ENCODE results near the gene NID1.
"Not testable (repeated sequence)": the region's sequence is repeated elsewhere in the genome, so short reads cannot be mapped to it uniquely, and the experiment has no call there.

NID1 gene

DNA sequence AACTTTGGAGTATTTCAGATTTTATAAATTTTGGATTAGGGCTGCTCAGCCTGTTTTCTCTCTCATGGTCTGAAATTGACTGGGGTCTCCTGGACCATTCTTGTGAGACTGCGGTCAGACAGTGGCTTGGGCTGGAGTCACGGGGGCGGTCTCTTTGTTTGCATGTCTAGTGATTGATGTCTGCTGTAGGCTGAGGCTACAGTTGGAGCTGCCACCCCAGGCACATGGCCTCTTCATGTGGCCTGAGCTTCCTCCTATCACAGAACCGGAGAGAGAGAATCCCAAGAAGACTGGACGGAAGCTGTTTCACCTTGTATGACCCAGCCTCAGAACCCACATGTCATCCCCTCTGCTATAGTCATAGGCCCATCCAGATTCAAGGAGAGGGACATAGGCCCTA, 96.1 kb downstream of the NID1 start:
- DNase-seq (ENCODE audit: low read depth): no peak

DNA sequence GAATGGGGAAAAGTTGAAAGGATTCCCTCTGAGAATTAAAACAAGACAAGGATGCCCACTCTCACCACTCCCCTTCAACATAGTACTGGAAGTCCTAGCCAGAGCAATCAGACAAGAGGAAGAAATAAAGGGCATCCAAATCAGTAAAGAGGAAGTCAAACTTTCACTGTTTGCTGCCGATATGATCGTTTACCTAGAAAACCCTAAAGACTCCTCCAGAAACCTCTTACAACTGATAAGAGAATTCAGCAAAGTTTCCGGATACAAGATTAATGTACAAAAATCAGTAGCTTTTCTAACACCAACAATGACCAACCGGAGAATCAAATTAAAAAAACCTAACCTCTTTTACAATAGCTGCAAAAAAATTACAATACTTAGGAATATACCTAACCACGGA, 98.8 kb downstream of the NID1 start:
- DNase-seq (ENCODE audit: low read depth): not testable (repeated sequence)

DNA sequence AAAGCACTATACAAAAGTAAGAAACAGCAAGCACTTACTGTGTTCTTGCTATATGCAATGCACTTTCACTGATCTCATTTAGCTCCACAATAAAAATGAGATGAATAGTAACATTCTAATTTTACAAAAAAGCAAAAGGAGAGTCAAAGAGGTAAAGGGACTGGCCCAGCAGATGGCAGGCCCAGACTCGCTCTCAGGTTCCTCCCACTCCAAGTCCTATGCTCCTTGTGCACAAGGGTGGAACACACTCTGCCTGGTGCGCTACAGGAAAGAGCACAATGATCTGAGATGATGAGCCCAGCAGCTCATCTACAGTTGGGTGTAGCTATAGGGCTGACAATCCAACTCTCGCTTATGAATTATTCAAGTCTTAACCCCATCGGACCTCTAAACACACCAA, 104.1 kb downstream of the NID1 start:
- no peak for DNase-seq (ENCODE audit: low read depth)

DNA sequence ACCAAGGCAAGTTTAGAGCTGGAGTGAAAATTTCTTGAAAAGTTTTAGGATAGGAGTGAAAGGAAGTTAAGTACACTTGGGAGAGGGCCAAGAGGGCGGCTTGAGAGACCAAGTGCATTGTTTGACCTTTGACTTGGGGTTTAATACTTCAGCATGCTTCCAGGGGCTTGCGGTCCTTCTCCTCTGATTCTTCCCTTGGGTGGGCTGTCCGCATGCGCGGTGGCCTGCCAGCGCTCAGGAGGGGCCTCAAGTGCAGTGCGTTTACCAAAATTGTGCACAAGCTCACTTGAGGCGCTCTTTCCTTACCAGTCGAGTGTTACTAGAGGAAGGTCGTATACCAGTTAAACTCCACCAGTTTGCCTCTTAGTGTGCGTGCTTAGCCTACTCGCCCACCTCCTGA, 106.9 kb downstream of the NID1 start:
- no peak for DNase-seq (ENCODE audit: low read depth)

DNA sequence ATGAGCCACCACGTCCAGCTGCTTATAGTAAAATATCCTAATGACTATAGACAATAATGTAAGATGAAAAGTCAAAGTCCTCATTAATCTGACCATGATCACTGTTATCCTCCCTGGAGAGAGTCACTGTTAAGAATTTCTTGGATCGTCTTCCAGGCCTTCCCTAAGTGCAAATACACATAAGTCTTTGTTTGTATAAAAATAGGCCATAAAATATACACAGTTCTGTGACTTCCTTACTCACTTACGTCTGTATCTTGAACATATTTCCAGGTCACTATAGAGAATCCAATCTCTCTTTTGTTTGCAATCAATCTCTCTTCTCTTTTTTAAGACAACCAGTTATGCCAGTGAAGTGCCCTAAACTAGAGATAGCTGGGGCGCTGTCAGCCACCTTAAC, 109.1 kb downstream of the NID1 start:
- no peak for DNase-seq (ENCODE audit: low read depth)

DNA sequence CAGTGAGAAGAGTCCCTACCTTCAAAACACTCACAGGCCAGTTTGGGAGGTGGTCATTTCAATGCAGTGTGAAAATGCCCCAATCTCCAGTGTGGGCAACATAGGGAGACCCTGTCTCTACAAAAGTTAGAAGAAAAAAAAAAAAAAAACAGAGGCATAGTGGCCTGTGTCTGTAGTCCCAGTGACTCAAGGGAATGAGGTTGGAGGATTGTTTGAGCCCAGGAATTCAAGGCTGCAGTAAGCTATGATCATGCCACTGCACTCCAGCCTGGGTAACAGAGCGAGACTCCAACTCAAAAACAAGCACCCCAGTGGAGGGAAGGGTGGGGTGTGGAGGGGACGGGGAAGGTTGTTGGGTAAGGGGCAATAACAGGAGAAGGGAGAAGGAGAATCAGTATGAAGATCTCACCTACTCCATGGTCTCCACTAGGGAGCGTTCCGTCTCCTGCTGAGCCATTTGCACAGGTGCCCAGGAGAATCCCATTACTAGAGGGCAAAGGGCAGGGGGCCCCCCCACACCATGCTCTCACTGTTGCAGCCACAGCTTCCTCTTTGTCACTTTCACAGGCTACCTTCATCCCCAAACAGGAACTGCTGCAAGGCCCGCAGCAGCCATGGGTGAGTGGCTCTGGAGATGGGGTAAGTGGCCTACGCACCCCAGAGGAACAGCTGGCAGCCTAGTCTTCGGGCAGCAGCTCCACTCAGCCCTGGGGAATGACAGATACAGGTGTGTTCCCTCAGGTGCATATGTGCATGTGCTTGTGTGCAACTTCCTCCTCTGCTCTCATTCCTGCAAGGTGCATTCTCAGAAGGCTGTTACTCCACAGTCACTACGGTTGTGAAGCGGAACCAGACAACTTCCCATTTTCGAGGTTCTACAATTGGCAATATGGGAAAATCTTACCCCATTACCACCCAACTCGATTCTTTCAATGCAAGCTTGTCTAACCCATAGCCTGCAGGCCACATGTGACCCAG, 110.3 kb downstream of the NID1 start:
- DNase-seq (ENCODE audit: low read depth): no peak

DNA sequence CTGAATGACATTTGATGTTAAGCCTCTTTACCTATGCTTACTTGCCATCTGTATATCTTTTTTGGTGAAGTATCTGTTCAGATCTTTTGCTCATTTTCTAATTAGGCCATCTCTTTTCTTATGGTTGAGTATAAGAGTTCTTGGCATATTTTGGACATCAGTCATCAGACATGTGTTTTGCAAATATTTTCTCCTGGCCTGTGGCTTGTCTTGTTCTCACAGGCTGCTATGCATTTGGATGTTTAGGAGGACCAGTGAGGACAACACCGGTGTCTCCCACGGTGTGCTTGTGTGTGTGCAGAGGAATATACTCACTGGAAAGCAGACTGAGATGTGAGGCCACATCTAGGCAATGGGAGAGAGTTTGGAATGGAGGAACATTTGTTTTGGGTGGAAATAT, 111.1 kb downstream of the NID1 start:
- no peak for DNase-seq (ENCODE audit: low read depth)

DNA sequence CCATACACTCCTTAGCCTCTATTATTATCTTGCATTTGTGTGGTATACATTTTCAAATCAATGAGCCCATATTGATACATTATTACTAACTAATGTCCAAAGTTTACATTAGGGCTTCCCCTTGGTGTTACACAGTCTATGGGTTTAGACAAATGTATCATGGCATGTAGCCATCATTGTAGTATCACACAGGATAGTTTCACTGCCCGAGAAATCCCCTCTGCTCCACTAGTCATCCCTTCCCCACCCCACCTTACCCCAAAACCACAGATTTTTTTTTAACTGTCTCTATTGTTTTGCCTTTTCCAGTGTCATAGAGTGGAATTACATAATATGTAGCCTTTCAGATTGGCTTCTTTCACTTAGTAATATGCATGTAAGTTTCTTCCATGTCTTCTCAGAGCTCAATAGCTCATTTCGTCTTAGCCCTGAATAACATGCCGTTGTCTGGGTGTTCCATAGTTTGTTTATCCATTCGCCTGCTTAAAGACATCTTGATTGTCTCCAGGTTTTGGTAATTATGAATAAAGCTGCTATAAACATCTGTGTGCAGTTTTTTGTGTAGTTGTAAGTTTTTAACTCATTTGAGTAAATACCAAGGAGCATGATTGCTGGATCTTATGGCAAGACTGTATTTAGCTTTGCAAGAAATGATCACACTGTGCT, 111.8 kb downstream of the NID1 start:
- DNase-seq (ENCODE audit: low read depth): no peak

DNA sequence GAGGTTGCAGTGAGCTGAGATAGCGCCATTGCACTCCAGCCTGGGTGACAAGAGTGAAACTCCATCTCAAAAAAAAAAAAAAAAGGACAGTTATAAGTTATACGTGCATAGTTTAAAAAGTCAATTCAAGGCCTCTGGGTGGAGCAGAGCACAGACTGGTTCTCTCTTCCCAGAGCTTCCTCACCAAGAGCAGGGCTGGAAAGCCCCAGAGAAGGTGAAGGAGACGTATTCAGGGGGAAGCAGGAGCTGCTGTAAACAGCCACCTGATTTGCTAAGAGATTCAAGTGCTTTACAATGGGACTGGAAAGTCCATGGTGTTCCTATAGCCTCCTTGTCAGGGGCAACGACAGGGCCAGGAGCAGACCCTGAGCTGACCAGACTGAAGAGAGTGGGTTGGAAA, 113.2 kb downstream of the NID1 start:
- DNase-seq (ENCODE audit: low read depth): no peak

DNA sequence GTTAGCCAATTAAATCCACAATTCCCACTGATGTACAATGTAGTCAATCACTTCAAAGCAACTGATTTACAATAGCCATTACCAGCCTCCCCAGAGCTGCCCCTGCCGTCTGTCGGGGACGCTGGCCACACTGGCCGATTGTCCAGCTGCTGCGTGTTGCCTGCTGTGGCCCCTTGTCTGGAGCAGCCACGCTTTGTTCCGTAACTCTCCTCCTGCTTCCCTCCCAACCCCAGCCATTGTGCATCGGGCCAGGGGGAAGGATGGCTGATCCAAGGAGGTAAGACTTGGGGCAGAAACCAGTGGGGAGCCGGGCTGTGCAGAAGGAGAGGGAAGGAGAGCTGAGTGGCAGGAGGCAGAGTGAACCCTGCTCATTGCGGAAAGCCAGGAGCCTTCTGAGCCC, 114.6 kb downstream of the NID1 start:
- no peak for DNase-seq (ENCODE audit: low read depth)

DNA sequence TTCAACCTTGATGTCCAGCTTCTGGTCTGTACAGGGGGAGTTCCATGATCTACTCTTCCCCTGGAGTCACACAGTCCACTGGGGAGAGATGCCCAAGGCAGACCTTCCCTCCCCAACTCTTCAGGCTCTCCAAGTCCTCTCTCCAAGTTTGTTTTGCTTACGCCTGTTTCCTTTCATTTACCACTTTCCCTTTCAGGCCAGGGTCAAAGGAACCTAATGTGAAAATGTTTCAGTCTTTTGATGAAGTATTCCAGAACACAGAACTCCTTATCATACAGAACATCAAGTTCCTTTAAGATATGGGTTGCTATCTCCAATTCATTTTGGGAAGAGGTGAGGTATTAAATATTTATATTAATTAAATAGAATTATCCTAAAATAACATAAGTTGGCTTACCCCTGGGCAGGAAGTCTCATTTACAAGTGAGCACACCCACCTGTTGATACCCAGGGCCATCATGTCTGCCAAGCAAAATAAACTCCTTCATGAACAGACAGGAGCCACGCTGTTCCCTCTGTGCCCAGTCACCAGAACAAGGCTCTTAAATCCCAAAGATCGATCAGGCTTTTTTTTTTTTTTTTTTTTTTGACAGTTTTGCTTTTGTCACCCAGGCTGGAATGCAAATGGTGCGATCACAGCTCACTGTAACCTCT, 116.0 kb downstream of the NID1 start:
- DNase-seq (ENCODE audit: low read depth): no peak

DNA sequence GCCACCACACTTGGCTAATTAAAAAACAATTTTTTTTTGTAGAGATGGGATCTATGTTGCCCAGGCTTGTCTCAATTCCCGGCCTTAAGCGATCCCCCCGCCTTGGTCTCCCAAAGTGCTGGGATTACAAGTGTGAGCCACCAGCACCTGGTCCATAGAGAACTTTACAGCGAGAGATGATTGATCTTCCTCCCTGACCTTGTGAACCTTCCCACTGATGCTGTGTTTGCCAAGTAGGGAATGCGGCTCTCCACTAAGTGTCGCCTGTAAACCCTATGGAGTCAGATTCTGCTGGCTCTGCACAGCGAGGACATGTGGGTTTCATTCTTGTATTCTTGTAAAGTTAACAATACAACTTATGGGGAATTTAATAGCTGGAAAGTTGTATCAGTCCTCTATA, 116.9 kb downstream of the NID1 start:
- no peak for DNase-seq (ENCODE audit: low read depth)

DNA sequence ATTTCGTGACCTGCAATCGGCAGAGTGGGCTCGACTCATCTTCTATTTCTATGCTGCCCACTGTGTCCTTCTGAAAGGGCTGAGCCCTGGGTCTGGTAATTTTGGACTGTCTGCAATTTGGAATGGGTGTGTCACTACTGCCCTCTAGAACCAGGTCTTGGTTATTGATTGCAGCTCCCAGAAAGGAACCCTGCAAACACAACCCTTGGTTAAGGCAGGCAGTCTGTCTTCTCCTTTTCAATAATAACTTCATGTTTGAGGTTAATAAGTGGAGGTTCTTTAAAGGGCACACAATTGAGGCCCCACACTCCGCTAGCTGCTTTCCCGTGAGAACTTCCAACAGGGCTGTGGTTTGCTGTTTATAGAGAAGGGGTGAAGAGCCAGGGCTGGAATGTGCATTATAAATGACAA, 118.3 kb downstream of the NID1 start:
- no peak for DNase-seq (ENCODE audit: low read depth)

DNA sequence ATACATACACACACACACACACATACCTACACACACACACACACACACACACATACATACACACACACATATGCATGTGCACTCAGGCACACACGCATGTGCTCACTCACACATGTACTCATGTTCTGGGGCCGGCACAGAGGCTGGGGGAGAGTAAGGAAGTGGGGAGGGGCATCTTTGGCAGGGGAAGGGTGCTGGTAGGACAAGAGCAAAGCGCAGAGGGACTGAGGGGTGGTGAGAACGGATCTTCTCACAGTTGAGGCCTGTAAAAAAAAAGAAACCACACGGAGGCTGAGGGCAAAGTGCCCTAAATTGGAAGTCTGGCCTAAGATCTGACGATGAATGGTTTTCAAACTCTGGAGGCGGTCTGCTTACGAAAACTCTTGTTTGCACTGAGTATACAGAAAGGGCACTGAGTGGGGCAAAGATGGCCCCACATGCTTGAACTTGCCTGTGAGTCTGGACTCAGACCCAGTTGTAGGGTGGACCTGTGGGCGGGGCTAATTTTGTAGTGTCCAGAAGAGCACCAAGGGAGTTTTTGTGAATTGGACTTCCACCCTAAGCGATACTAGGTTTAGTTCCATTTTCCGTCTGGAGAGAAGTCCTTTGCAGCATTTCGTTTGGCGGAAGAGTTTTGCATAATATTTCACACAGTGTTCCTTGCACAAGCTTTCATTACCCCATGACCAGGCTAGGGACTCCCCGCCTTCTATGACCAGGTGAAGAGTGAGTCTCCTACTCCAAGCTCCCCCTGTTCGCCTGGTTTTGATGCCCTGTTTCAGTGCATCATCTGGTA, 118.9 kb downstream of the NID1 start:
- no peak for DNase-seq (ENCODE audit: low read depth)

DNA sequence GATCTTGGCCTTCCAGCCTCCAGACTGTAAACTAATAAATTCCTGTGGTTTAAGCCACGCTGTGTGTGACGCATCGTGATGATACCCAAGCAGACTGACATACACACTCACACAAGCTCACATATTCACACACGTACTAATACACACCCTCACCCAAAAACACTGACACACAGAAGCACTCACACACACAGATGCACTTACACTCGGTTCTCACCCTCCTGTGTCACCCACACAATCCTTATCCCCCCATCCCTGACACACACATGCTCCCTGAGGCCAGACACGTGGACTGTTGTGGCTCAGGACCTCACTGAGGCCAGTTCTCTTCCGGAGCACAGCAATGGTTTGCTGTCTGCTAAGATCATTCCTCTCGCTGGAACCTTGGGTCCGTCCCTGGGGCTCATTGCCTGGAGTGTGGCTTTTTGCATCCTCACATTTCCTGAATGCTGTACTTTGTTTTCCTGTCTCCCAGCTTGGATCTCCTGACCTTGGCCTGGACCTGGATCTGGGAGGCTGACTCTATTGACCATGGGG, 121.2 kb downstream of the NID1 start:
- DNase-seq (ENCODE audit: low read depth): no peak

DNA sequence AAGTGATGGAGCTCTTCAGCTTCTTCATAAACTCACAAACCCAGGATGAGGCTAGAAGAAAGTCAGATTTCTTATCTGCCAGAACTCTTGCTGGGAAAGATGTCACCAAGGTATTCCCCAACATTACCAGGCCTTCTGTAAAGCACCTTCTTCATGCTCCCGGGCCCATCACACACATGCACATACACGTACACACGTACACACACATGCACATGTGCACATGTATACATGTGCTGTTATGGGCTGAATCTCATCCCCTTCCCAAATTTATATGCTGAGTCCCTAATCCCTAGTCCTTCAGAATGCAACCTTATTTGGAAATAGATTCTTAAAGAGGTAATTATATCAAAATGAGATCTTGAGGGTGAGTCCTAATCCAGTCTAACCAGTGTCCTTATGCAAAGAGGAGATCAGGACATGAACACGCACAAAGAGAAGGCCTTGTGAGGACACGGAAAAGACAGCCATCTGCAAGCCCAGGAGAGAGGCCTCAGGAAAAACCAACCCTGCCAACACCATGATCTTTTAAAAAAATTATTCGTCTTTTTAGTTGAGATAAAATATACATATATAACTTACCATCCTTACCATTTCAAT, 121.8 kb downstream of the NID1 start:
- no peak for DNase-seq (ENCODE audit: low read depth)

DNA sequence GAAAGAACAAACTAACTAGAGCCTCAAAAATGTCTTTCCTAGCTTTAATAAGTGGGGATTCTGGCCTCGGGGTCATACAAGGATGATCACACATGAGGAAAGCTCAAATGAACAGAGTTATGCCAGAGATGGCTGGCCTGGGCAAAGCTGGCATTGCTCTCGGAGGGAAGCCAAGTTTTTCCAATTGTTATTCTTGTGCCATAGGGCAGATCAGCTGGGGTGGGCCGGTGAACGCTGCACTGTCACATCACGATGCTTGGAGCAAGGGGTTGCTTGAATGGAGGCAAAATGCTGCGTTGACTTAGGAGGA, 122.3 kb downstream of the NID1 start:
- DNase-seq (ENCODE audit: low read depth): no peak

DNA sequence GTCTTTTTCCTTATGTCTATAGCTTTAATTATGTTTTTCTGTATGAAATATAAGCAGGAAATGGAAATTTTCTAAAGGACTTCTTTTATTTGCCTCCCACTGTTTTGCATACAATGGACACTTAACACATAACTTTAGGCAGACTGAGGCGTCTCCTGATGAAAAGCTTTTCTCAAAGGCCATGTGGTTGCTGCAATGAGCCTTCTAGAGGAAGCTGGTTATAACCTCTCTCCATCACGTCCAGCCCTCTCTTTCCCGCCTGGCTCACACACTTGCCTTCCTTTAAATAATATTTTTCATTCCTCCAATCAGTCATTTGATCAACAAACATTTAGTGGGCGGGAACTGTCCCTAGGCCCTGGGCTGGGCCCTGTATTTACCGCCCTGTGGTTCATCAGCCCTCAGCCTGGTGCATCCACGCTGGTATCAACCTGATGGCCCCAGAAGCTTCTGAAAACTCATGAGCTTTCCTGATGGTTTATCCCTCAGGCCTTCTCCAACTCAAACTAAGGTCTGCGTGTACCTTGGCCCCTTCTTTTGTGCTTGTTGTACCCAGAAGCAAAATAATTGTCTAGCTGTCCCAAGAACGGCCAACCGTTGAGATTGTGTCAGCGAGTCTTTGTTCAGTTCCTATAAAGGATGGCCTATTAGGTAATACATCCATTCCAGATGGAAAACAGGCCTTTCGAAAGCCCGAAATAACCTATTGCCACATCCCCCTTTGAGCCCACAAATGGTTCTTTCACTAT, 122.8 kb downstream of the NID1 start:
- DNase-seq (ENCODE audit: low read depth): no peak

DNA sequence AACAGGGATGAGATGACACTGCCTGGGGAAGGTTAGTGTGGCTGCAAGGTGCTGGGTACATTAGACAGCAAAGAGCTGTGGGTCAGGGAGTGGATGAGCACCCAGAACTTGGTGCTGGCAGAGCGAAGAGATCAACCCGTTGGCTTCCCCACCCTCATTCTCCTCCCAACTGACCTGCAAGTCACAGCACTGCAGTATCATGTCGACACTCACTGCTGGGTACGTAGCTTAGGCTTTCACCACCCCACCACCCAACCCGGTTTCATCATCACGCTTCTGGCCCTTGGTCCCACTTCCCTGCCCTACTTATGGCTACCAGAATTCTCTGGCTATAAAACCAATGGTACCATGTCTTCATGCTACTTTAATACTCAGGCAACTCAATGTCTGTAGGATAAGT, 124.6 kb downstream of the NID1 start:
- no peak for DNase-seq (ENCODE audit: low read depth)

DNA sequence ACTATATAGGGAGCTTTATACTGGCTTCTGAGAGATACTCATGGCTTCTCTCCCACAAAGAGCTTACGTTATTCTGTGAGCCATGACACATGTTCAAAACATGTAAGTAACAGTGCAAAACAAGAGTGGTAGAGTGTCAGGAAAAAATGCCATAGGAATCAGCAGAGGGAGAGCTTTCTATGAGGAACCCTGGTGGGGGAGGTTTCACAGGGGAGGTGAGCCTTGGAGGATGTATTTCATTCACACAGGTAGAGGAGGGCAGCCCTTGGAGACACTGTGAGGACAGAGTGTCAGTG, 125.5 kb downstream of the NID1 start:
- DNase-seq (ENCODE audit: low read depth): no peak

Measured in stimulated activated CD4-positive, alpha-beta T cell treated with anti-CD3 and anti-CD28 coated beads, Interleukin-2, amount 100 ng/mL, for 4 hours (primary cell).